Gastrocnemius medialis (tissue), 4 donors: ENCODE data around the gene CENPU. TPM values are rescaled to one million over a fixed set of nuclear protein-coding genes. Genes with fewer than 3 reads are reported as not detected.
"Not testable (repeated sequence)": the region's sequence is repeated elsewhere in the genome, so short reads cannot be mapped to it uniquely, and the experiment has no call there.

Source experiments
- ATAC-seq, 2 donors: fragments of 150-250 bp; one replicate each; pipeline ENCODE4 v1.9.1; 2016
- DNase-seq, 2 donors: peaks; one replicate each; pipeline ENCODE4 v3.0.0-alpha.2; 2019
- H3K27ac ChIP-seq, 4 donors: fragments of 200-600 bp; sonication (generic); 1 replicate in 1 of 4; 2 replicates in 3 of 4; pipeline ENCODE4 v1.5.1; 2016 to 2018; ENCODE audit warnings: mild to moderate bottlenecking in 2 of 4, moderate library complexity in 1 of 4
- H3K27me3 ChIP-seq, 3 donors: fragments of 200-600 bp; sonication (generic) in 2 of 3; 1 replicate in 1 of 3; 2 replicates in 2 of 3; pipeline versions ENCODE4 v1.5.1 to v1.6.0; 2016 to 2019; ENCODE audit warnings: mild to moderate bottlenecking in 1 of 3, moderate library complexity in 1 of 3
- H3K36me3 ChIP-seq, 2 donors: fragments of 200-600 bp; sonication (generic) in 1 of 2; one replicate each; pipeline ENCODE4 v1.5.1; 2017 to 2018
- H3K4me1 ChIP-seq, 2 donors: fragments of 200-600 bp; sonication (generic) in 1 of 2; one replicate each; pipeline ENCODE4 v1.5.1; 2016 to 2017; ENCODE audit warnings: mild to moderate bottlenecking in 2 of 2
- H3K4me3 ChIP-seq, 4 donors: fragments of 200-600 bp; sonication (generic) in 3 of 4; 1 replicate in 1 of 4; 2 replicates in 3 of 4; pipeline ENCODE4 v1.5.1; 2016 to 2019; ENCODE audit warnings: mild to moderate bottlenecking in 2 of 4
- H3K9me3 ChIP-seq, 3 donors: fragments of 200-600 bp; sonication (generic) in 2 of 3; 1 replicate in 1 of 3; 2 replicates in 2 of 3; pipeline ENCODE4 v1.5.1; 2016 to 2019
- POLR2A ChIP-seq, 2 donors: fragments of 450-650 bp; IDR thresholded peaks; one replicate each; pipeline ENCODE4 v1.6.1; 2017; ENCODE audit warnings: antibody characterized with exemption in 2 of 2, mild to moderate bottlenecking in 2 of 2, moderate library complexity in 2 of 2
- in situ Hi-C, 4 donors: fragments of 200-750 bp; cut with MboI; loops; one replicate each; pipeline versions ENCODE4 v1.15.0 to v1.8.0; 2017; ENCODE audit warnings: low sequenced_read_pairs in 4 of 4
- intact Hi-C: fragments of 100-400 bp; cut with DNase I; formaldehyde crosslinking; loops from one replicate; pipeline ENCODE4 v1.15.1; 2023; ENCODE audit warnings: low total_unique reads
- total RNA-seq, 4 donors: library from RNA; depleted of rRNA; stranded (reverse); fragments of >200 nt; gene quantifications; one replicate each; pipeline versions ENCODE4 v1.1.0 to v1.2.3, GENCODE V29; 2016
- TF ChIP-seq, protein P1 (sequence below), 5 experiments: fragments of 450-650 bp in 3 of 5; fragments of 200-600 bp in 2 of 5; sonication (generic) in 2 of 5; IDR thresholded peaks in 4 of 5; conservative IDR thresholded peaks in 1 of 5; 1 replicate in 4 of 5; 2 replicates in 1 of 5; pipeline ENCODE4 v1.5.1; 2016 to 2019; ENCODE audit warnings: antibody characterized with exemption in 5 of 5, mild to moderate bottlenecking in 3 of 5, moderate library complexity in 3 of 5

CENPU gene
- total RNA-seq, 4 donors from 2014 or later = 0.75 to 2.7 (median 2.2) TPM; not detected in 1

- Histone ChIP-seq H3K4me3 (no peak overlapping the region), H3K27me3 (no peaks in the 10 kb centered on the region), H3K4me1 (peaks cover 11 to 15% of the 10 kb centered on the region in 2 donors), H3K27ac (peak overlapping the region; percentile 66 to 79 (median 72)), H3K9me3 (no peaks in the 10 kb centered on the region), H3K36me3 (peaks cover 0 to 19% of the 10 kb centered on the region in 2 donors)
- ATAC-seq = peak; percentile 98
- intact Hi-C loops (no loop called here), in situ Hi-C loops (no loop called here)
- TF ChIP-seq, protein P1, sequence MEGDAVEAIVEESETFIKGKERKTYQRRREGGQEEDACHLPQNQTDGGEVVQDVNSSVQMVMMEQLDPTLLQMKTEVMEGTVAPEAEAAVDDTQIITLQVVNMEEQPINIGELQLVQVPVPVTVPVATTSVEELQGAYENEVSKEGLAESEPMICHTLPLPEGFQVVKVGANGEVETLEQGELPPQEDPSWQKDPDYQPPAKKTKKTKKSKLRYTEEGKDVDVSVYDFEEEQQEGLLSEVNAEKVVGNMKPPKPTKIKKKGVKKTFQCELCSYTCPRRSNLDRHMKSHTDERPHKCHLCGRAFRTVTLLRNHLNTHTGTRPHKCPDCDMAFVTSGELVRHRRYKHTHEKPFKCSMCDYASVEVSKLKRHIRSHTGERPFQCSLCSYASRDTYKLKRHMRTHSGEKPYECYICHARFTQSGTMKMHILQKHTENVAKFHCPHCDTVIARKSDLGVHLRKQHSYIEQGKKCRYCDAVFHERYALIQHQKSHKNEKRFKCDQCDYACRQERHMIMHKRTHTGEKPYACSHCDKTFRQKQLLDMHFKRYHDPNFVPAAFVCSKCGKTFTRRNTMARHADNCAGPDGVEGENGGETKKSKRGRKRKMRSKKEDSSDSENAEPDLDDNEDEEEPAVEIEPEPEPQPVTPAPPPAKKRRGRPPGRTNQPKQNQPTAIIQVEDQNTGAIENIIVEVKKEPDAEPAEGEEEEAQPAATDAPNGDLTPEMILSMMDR (IDR thresholded peaks at IDR 0.05 in 4 of 5, conservative IDR thresholded peaks at IDR 0.05 in 1 of 5) = no peak
- TF ChIP-seq POLR2A (IDR thresholded peaks at IDR 0.05) = no peak
- peak; percentile 70 to 78 for DNase-seq
Observed at GRCh38 chr4:184655889-184656869, 77.7 kb downstream of the CENPU start.

DNA sequence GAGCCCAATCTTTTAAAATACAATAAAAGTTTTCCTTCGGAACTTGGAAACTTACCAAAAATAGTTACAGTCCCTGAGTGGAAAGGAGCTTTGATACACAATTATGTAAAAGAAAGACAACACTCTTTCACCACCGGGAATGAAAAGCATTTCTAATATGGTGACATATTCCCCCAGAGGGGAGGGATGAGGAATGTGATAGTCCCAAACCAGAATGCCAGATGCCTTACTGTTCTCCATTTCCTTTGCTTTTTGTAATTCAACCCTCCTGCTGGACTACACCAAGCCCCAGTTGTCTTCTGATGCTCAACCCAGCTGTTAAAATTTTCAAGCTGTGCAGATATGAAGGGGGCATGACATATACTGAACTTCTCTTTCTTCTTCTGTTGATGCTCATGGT lies 80.2 kb downstream of the CENPU start:
- TF ChIP-seq, protein P1 (IDR thresholded peaks at IDR 0.05 in 4 of 5, conservative IDR thresholded peaks at IDR 0.05 in 1 of 5) = no peak
- no peak for TF ChIP-seq POLR2A (IDR thresholded peaks at IDR 0.05)
- ATAC-seq (no peak), DNase-seq (no peak)
- Histone ChIP-seq H3K9me3 (no peaks in the 10 kb centered on the region), H3K27me3 (no peaks in the 10 kb centered on the region), H3K4me1 (peaks cover 21 to 25% of the 10 kb centered on the region in 2 donors), H3K4me3 (no peak overlapping the region), H3K27ac (peak overlapping the region in 3 of 4 donors; percentile 9 to 79 (median 45)), H3K36me3 (no peaks in the 10 kb centered on the region)
- intact Hi-C loops (no loop called here), in situ Hi-C loops (no loop called here)

- DNase-seq, intact Hi-C loops, H3K9me3 ChIP-seq, H3K4me3 ChIP-seq, H3K27ac ChIP-seq, H3K27me3 ChIP-seq, in situ Hi-C loops, ATAC-seq, H3K36me3 ChIP-seq: not testable (repeated sequence)
- H3K4me1 ChIP-seq = peaks cover 28 to 32% of the 10 kb centered on the region in 2 donors
Observed at GRCh38 chr4:184652681-184653080, 81.2 kb downstream of the CENPU start.

DNA sequence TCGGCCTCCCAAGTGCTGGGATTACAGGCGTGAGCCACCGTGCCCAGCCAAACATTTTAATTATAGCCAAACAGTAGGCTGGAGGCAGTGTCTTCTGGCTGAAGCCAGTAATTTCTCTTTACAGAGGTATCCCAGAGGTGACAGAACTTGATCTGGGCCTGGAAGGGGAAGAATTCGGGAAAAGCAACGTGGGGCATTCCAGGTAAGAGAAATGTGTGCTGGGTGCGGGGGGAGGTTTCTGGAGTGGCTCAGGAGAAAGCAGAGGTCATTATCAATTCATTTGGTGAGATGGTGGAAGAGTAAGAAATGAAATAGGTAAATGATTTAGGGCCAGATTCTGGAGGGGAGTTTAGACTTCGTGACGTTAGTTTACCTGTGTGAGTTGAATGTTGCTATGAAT lies 82.0 kb downstream of the CENPU start:
- no peak overlapping the region for H3K4me3 ChIP-seq
- H3K4me1 ChIP-seq = peaks cover 36 to 40% of the 10 kb centered on the region in 2 donors
- DNase-seq = no peak
- intact Hi-C loops (no loop called here), in situ Hi-C loops (no loop called here)
- no peak overlapping the region for H3K27ac ChIP-seq
- H3K36me3 ChIP-seq = no peaks in the 10 kb centered on the region
- H3K9me3 ChIP-seq = no peaks in the 10 kb centered on the region
- no peak for ATAC-seq
- H3K27me3 ChIP-seq = no peaks in the 10 kb centered on the region
- TF ChIP-seq, protein P1 (IDR thresholded peaks at IDR 0.05 in 4 of 5, conservative IDR thresholded peaks at IDR 0.05 in 1 of 5) = no peak
- no peak for TF ChIP-seq POLR2A (IDR thresholded peaks at IDR 0.05)
